NOMO-1 (cell line): Measurements from ENCODE around the gene ALDH3A2.

Source experiments
- DNase-seq, 2 experiments: peaks; one replicate each; lab custom pipeline; 2025; ENCODE audit not compliant: unreplicated experiment in 2 of 2; lab: John Stamatoyannopoulos, UW

The ALDH3A2 gene

DNA sequence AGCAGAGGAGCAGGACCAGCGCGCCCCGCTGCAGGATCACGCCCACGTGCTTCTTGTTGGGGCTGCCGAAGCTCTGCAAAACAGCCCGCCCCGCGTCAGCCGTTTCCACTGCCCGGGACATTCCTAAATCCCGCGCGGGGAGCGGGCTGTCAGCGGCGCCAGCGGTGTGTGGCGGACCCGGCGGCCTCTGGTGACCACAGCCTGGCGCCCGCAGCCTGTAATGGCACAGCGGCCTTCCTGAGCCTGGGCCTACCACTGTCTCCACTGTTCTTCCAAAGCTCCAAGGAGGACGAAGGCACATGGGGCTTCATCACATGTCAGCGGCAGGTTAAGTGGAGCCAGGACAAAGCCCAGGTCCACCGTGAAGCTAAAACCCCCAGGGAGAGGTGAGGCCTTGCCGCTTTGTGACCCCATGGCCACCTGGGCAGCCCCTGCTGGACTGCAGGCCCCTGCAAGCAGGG lies 65.4 kb downstream of the ALDH3A2 start:
- no peak for DNase-seq

DNA sequence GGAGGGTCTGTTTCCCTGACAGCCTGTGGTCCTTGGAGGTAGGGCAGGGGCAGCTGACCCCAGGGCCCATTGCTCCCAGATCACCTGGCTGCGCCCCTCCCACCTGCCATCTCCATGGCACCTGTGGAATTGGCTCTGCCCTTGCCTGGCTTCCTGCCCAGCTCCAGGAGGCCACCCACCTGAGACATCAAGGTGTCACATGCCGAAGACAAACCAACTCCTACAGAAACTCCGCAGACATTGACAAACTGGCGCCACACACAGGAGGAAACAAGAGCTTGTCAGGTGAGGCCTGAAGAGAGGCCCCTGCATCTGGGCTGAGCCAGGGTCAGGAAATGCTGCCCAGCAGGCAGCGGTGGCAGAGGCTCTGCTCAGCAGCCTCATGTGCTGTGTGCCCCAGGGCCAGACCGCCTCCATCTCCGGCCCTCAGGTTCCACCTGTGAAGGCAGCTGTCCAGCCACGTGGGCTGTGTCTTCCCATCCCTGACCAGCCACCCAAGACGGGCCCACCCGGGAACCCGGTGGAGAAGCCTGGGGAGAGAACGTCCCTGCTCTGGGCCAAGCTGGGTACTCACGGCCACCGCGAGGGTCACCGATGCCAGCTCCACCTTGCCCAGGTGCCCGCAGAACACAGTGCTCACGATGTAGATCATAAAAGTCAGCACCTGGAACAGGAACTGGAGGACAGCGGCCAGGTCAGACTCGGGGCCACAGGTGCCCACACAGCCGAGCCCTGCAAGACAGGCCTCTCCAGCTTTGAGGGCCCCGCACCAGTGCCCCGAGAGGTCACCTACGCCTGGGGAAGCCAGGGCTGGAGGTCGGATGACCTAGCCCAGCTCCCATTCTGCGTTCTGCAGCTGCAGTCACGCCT lies 66.2 kb downstream of the ALDH3A2 start:
- DNase-seq, result no peak

DNA sequence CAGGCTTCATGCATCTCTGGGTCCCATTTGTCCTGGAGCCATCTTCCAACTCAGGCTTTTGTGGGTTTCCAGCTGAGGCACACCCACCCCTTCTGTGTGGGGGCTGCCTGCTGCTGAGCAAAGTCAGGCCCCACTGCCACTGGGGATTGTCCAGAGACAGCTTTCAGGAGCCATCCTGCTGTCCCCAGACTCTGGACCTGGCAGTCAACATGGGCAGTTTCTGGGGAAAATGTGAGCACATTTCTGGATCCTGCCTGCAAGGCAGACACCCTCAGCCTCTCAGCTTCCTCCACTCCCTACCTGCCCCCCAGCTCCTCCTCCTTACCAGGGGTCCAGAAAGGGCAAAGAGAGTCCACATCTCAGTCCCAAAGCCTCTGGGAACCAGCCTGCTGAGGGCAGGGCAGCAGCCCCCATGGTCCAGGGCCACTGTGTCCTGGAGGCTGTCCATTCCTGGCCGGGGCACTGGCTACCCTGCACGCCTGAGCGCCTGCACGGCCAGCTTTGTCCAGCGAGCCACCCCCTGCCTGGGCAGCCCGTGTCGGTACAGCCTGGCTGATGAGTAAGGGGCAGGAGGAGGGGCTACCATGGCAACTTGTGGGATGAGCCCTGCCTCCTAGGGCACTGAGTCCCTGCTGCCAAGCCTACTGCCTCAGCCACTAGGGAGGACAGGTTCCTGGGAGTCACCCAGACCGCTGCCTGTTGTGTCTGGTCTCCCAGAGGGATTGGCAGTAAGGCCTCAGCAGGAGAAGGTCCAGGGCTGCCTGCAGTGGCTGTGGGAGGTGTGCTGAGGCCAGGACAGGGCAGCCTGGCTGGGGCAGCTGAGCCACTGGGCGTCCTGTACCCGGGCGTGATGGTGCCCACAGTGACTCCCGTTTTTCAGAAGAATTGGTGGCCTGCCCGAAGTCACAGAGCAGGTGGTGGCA lies 67.8 kb downstream of the ALDH3A2 start, which contains the start of gene SLC47A2:
SLC47A2 (minus strand) TSS at position 477 of the 923 bp plus-strand sequence; CDS start at position 448, 29 bp downstream.
- DNase-seq, result no peak

DNA sequence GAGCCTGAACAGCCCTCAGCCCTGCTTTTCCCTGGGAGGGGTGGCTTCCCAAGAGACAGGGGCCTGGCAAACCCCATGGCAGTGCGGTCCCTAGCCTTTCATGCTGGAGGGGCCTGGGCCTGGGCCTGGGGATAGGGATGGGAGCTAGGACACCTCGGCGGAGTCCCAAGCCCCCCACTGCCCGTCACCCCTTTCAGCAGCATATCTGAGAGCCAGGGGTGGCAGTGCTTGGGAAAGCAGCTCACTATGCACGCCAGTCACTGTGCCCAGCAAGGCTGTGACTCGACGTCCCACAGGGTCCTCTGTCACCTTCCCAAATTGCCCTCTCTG lies 68.4 kb downstream of the ALDH3A2 start:
- DNase-seq, result no peak

DNA sequence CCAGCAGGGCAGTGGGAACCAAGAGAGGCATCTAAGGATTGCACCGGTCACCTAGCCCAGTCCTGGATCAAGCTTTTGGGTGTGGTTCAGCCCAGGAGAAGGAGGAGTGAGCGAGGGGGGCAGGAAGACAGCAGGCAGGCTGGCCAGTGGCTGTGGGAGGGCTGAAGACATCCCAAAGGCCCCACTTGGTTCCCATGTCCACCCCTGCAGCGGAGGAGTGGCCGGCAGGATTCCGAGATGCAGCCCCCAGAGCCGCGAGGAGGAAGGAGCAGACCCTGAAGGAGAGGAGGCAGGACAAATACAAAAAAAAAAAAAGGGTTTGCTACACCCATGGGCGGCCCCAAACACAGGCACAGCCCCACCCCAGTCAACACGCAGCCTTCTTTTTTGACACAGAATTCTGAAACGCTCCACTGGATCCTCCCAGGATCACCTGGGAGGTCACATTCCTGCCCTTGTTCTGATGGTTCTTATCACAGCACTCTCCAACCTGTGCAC lies 68.9 kb downstream of the ALDH3A2 start:
- no peak for DNase-seq

DNA sequence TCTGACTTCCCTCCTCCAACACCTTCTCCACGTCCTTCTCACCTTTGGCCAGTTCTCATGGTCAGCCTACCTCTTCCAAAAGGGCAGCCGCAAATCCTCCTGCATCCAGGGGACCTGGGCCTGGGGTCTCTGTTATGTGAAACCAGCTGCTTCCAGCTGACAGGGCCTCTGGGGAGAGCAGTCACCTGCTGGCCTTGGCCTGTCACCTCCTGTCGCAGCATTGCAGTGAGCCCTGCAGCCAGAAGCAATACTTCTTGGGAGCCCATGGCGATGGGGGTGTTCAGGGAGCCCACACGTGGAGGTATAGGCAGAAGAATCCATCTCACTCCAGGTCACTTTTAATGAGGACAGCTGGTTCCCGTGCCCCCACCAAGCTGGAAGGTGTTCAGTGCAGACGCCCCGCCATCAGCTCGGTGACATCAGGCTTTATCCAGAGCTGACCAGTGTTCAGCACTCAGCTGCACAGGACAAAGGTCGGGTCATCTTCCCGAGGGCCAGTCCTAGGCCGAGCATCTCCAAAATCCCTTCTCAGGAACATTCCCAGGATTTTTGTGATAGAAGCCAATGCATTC lies 69.6 kb downstream of the ALDH3A2 start:
- no peak for DNase-seq

DNA sequence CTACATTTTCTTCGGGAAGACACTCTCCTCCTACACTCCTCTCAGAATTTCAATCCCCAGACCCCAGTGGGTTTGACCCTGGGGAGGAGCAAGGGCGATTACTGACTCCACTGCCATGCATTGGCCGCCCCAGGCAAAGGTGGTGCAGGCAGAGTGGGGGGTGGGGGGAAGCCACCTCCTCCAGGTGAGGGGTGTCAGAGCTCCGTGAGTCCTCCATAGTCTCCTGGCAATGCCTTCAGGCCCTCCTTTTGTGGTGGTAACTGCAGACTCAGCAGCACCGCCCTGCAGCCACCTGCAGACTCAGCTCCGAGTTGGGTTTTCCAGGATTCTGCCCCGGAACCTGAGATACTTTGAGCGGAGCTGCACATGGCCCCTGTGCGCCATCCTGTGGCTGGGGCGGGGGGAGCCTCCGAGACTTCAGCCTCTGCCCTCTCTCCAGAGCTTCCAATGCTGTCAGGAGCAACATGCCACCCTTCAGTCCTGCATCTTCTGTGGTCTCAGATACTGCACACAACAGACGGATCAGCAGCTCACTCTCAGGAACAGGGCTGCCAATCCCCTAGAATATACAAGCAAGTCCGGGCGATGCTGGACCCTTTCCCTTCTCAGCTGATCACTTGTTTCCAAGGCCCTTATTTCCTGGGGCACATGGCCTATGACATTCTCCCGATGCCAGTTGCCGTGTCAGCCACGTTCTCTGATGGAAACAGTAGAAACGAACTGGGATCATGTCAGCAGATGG lies 70.2 kb downstream of the ALDH3A2 start:
- DNase-seq, result no peak

DNA sequence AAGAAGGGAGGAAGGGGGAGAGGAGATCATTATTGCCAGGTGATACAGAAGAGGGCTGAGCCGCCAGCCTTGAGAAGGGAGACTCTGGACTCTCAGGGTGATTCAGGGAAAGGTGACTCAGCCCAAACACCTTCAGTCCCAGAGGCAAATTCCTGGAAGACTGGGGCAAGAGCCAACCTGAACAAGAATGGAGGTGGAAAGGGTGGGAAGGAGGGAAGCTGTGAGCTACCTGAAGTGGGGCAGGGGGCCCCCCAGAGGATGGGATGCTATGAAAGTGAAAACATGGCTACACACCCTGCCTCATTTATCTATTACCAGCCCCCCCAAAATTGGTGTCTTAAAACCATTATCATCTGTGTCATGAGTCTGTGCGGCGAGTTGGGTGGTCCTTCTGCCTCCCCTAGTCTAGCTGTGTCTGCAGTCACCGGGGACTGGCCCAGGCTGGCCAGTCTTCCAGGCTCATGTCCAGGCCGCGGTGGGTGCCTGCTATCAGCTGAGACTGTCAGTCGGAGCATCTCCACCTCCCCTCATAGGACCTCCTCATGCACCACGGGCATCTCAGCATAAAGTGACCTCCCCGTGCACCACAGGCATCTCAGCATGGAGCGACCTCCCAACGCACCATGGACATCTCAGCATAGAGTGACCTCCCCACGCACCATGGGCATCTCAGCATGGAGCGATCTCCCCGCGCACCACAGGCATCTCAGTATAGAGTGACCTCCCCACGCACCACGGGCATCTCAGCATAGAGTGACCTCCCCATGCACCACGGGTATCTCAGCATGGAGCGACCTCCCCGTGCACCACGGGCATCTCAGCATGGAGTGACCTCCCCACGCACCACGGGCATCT lies 71.0 kb downstream of the ALDH3A2 start:
- no peak for DNase-seq

DNA sequence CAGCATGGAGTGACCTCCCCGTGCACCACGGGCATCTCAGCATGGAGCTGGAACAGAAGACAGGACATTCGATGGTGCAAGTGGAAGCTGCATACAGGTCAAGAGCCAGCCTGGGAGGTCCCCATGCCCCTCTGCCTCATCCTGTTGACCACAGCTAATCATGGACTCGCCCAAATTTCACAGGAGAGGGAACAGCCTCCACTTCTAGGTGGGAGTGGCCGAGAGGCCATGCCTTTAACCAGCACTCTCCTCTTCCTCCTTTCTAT lies 71.6 kb downstream of the ALDH3A2 start:
- DNase-seq, result peak in 1 of 2 experiments; percentile 28

DNA sequence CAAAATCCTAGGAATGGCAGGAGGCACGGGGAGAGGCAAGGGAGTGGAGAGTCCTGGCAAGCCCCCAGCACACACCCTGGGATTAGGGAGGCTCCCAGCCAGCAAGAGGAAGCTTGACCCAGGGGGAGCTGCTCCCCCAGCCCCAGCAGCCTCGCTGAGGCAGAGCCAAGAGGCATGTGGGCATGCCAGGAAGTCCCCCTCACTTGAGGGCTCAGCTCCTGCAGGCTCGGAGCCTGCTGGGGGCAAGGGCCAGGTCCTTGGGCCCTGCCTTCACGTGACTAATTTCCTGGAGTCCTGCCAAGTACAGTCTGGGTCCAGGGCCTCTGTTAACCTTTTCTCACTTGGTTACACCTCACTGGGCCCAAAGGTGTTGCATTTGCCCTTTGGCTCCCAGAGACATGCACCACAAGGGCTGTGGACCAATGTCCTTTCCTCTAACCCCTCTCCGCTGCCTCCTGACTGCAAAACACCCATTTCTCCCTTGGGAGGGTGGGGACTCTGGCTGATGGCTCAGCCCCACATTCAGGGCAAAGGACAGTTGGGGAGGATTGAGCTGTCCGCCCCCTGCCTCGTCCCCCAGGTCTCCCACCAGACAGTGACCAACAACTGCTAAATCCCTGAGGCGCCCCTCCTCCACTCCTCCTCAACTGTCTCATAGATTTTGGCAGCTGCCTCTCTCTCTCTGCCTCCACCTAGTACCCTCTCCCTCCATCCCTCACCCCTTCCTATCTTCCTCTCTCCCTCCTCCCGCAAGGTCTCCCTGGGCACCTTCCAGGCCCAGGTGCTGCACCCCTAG lies 72.3 kb downstream of the ALDH3A2 start:
- no peak for DNase-seq

DNA sequence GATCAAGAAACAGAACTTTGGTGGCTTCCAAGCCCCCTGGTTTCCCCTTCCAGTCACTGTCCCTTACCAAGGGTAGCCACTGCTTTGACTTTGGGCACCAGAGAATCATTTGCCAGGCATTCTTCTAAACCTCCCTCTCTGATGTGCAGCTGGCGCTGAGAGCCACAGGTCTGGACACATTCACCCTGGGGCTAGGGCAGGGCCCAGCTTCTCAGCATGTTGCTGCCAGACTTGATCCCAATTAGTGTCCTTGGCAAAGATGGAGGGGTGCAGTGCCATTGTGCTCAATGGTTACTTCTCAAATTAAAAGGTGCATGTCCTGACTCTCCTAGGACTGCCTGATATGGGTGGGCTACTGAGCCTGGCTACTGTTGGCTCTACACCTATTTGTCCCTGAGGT lies 75.4 kb downstream of the ALDH3A2 start:
- DNase-seq, result no peak

DNA sequence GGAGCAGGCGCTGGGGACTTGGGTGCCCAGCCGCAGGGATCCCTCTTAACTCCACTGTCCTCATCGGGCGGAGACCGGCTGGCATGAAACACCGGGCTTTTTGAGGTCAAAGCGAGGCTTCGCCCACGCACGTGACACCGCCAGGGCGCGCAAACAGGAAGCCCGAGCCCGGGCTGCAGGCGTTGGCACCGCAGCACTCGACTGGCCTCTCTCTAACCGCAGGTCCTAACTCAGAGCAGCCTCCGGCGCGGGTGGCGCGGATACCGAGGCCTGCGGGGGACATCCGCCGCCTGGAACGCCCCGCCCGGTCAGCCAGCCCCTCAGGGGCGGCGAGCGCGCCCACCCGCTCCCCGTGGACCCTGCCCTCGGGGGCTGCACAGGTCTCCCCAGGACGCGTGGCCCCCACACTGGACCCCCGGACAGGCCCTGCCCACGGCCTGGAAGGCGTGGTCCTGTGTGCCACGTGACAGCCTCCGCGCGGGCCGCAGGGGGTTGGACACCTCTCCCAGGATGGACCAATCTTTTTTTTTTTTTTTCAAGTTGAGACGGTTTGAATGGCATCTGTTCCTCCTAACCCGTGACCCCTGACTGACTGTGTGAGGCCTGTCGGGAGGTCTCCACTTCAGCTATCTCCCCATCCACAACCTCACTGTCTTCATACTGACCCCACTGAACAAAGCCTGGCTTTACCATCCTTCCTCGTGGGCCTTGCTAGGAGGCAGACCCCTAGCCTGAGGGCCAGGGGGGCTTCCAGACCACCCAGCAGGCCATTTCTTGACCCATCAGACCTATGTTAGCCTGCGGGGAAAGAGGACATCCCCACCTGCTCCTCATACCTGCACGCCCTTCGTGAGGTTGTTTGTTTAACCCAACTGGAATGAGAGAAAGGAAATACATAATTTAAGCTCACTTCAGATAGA lies 76.2 kb downstream of the ALDH3A2 start:
- DNase-seq, result peak; percentile 72 to 82

DNA sequence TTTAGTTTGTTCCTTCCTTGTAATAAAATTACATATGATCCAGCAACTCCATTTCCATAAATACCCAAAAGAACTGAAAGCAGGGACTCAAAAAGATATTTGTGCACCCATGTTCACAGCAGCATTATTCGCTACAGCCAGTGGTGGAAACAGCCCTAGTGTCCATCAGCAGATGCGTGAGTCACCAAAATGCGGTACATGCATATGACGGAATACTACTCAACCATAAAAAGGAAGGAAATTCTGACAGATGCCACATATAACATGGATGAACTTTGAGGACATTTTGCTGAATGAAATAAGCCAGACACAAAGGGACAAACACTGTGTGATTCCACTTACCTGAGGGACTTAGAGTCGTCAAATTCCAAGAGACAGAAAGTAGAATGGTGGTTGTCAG lies 76.9 kb downstream of the ALDH3A2 start:
- no peak for DNase-seq

DNA sequence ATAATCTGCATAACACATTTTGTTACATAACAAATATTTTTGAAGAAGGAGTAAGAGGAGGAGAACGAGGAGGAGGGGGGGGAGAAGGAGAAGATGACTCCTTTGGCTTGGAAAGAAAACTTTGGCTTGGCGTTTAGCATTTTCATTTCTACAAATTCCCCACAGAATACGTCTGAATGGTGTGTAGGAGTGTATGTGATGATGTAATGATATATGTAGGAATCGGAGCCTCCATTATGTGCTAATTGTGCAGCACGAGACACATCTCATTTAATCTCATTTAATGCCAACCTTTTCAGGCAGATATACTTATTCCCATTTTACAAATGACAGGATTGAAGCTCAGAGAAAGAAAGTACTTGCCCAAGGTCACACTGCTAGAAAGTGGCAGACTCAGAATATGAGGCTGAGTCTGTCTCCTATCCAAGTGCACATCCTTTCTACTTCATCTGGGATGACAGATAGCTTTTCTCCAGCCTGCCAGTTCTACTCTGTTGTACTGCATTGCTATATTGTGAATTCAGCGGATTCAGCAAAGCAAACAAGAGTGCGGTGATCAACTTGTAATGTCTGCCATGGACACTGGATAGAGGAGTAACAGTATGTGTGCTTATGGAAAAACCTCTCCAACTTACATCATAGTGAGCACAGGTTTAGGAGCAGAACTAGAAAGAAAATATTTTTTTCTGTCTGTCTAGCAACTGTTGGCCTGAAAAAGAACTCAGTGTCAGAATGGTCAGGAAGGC lies 78.3 kb downstream of the ALDH3A2 start:
- no peak for DNase-seq
